GM10266 (cell line): ENCODE results near the gene RHEX.
"Not testable (repeated sequence)": the region's sequence is repeated elsewhere in the genome, so short reads cannot be mapped to it uniquely, and the experiment has no call there.

Experiments
- DNase-seq: peaks from one replicate; pipeline ENCODE4 v3.0.0; 2012; ENCODE audit errors: extremely low spot score
- TF ChIP-seq, protein P1 (sequence below): IDR thresholded peaks from 2 replicates; pipeline ENCODE4 v1.5.1; 2012; ENCODE audit warnings: mild to moderate bottlenecking, low read depth; ENCODE audit not compliant: control insufficient read depth, insufficient read depth; ENCODE audit errors: missing control alignments

RHEX gene, protein sequence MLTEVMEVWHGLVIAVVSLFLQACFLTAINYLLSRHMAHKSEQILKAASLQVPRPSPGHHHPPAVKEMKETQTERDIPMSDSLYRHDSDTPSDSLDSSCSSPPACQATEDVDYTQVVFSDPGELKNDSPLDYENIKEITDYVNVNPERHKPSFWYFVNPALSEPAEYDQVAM

DNA sequence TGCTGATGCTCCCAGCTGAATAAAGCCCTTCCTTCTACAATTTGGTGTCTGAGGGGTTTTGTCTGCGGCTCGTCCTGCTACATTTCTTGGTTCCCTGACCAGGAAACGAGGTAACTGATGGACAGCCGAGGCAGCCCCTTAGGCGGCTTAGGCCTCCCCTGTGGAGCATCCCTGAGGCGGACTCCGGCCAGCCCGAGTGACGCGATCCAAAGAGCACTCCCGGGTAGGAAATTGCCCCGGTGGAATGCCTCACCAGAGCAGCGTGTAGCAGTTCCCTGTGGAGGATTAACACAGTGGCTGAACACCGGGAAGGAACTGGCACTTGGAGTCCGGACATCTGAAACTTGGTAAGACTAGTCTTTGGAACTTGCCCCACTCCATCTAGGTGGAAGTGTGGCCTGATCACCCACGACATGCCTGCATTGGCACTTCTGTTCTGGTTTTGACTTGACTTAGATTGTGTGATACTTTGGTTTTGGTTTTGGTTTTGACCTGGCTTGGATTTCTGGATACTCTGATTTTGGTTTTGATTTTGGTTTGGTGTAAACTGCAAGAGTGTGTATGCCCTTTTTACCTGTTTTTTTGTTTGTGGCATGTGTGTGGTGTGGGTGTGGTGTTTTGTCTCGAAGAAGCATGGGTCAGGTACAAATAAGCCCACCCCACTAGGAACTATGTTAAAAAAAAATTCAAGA lies at the start of gene RHEX:
TSS of gene RHEX (plus strand) at position 255 of the 692 bp plus-strand sequence. CDS start 44,656 bp downstream, outside the sequence.
- not testable (repeated sequence) for DNase-seq

DNA sequence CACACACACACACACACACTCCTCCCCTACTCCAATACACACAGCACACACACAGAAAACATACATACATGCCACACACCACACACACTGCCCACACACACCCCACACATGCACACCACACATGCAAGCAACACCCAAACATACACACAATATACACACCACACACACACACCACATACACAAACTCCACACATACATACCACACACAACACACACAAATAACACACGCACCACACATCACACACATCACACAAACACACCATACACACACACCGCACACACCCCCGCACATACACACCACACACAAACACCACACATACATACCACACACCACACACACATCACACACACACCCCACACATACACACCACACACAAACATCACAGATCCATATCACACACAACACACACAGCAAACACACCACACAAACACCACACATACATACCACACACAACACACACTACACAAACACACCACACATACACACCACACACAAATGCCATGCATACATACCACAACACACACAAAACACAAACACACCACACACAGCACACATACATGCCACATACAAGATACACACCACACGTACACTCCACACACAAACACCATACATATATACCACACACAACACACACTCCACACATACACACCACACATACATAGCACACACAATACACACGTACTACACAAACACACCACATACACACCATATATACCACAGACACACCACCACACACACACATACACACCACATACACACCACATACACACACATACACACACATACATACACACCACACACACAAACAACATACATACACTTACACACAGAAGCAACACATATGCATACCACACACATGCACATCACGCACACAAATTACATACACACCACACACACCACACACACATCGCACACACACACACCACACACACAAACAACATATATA lies 48.8 kb upstream of the RHEX start:
- TF ChIP-seq, protein P1, sequence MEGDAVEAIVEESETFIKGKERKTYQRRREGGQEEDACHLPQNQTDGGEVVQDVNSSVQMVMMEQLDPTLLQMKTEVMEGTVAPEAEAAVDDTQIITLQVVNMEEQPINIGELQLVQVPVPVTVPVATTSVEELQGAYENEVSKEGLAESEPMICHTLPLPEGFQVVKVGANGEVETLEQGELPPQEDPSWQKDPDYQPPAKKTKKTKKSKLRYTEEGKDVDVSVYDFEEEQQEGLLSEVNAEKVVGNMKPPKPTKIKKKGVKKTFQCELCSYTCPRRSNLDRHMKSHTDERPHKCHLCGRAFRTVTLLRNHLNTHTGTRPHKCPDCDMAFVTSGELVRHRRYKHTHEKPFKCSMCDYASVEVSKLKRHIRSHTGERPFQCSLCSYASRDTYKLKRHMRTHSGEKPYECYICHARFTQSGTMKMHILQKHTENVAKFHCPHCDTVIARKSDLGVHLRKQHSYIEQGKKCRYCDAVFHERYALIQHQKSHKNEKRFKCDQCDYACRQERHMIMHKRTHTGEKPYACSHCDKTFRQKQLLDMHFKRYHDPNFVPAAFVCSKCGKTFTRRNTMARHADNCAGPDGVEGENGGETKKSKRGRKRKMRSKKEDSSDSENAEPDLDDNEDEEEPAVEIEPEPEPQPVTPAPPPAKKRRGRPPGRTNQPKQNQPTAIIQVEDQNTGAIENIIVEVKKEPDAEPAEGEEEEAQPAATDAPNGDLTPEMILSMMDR, result no peak
- DNase-seq, result no peak

DNA sequence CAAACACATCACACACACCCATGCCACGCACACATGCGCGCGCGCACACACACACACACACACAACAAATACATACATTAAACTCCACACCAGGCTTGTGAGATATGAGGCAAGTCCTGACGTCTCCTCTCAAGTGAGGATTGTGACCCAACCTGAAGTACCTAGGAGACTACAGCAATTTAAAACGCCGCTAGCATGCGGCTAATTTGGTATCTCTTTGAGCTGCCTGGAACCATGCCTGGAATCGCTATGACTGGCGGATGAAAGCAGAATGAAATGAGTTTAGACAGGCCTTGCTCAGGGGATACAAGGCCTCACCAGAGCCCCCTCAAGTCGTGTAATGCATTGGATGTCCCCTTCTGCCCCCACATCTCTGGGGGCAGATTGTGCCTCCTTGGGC lies 48.1 kb upstream of the RHEX start:
- TF ChIP-seq, protein P1, result no peak
- no peak for DNase-seq

DNA sequence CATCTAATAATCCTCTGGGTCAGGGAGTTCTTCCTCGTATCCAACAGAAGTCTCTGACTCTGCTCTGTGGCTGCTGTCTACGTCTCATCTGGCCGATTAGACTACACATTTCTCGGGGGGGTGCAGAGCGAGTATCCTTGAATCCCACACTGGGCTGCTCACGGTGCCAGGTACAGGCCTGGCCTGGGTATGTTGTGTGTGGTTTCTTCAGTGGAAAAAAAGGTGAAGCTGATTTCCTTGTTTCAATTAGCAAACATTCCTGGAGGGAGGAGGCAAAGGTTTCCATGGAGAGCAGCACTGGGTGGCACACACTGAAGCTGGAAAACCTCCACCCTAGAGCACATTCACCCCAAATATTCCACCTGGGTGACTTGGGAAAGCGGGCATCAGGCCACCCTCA lies 47.7 kb upstream of the RHEX start:
- TF ChIP-seq, protein P1, result no peak
- DNase-seq, result no peak

GRCh38 chr1:206005778-206006180 lies 47.2 kb upstream of the RHEX start:
- TF ChIP-seq, protein P1, result no peak
- no peak for DNase-seq

DNA sequence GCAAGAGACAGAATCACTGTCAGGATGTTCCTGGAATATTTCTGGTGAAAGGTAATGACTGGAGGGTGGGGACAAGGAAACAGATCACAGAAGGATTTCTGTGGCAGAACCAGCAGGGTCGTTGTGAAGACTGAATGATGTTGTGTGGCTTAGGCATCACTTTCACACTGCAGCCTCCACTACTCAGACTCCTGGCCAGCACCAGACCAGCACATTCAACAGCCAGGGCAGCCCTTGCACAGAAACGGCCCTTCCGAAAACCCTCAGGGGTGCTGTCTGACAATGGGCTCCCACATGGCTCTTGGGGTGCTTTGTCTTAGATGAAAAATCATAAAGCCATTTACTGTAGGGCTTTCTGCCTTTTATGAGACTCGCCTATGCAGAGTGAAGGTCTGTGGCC lies 46.0 kb upstream of the RHEX start:
- no peak for DNase-seq
- TF ChIP-seq, protein P1, result no peak

DNA sequence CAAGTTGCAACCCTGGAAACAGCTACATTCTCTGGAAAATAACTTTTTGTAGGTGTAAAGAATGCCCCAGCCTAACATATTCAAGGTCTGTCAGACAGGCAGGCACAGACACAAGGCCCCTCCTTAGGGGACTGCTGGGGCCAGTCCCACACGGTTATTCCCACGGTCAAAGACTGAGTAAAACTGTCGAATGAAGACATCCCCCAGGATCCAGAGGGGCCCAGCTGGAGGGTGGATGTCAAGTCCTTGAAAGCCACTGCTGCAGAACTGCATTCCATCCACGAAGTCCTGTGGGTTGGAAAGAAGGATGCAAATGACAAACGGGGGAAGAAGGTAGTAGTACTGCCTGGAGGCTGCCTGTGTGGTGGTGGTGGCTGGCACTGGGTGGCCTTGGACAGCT lies 42.9 kb upstream of the RHEX start:
- no peak for DNase-seq
- TF ChIP-seq, protein P1, result no peak
